T-helper 17 cell (primary cell): ENCODE measurements around the gene SPTAN1. TPM values are rescaled to one million over a fixed set of nuclear protein-coding genes. Genes with fewer than 3 reads are reported as not detected.
"Not testable (repeated sequence)": the region's sequence is repeated elsewhere in the genome, so short reads cannot be mapped to it uniquely, and the experiment has no call there.

Experiments
- ATAC-seq: fragments of 150-1000 bp; cut with Tn5 transposase; 2 replicates; pipeline ENCODE4 v1.10.0; 2021; ENCODE audit warnings: mild to moderate bottlenecking, moderate library complexity
- DNase-seq, 3 donors: peaks; one replicate each; pipeline versions ENCODE4 v3.0.0 to v3.0.0-alpha.2; 2020 to 2021
- H3K9me3 ChIP-seq: one replicate; pipeline ENCODE4 v1.7.0; 2013; ENCODE audit warnings: low read length, mild to moderate bottlenecking; ENCODE audit not compliant: control insufficient read depth, poor library complexity, severe bottlenecking
- H3K27ac Mint-ChIP-seq: one replicate; pipeline ENCODE4 v1.8.0; 2022; ENCODE audit warnings: mild to moderate bottlenecking, moderate library complexity, mixed read lengths
- H3K27me3 Mint-ChIP-seq: one replicate; pipeline ENCODE4 v1.8.0; 2022; ENCODE audit warnings: mixed read lengths
- H3K36me3 Mint-ChIP-seq: one replicate; pipeline ENCODE4 v1.8.0; 2022; ENCODE audit warnings: low read depth, mixed read lengths
- H3K4me1 Mint-ChIP-seq: one replicate; pipeline ENCODE4 v1.8.0; 2022; ENCODE audit warnings: mild to moderate bottlenecking, mixed read lengths
- H3K4me3 Mint-ChIP-seq: one replicate; pipeline ENCODE4 v1.8.0; 2022; ENCODE audit warnings: mild to moderate bottlenecking, moderate library complexity, mixed read lengths
- total RNA-seq, 4 donors: library from RNA in 2 of 4; stranded (reverse) in 2 of 4; gene quantifications; one replicate each; pipeline ENCODE4 v1.2.3 and lab custom pipeline; 2022 to 2026

The SPTAN1 gene
- total RNA-seq, 2 donors from 2014 or later, result 734 to 740 TPM

DNA sequence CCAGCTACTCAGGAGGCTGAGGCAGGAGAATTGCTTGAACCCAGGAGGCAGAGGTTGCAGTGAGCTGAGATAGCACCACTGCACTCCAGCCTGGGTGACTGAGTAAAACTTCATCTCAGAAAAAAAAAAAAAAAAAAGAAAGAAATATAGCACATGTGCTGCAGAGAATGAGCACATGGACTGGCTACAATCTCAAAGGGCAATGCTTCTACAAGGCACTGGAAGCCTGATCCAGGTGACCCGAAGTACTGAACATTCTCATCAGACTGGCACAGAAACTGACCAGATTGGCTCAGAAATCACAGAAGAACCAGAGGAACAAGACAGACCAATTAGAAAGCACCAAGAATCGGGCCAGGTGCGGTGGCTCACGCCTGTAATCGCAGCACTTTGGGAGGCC lies 99.4 kb downstream of the SPTAN1 start:
- Mint-ChIP-seq H3K36me3 (no peaks in the 10 kb centered on the region), H3K27ac (no peak overlapping the region), H3K27me3 (no peaks in the 10 kb centered on the region), H3K4me1 (peaks cover 3% of the 10 kb centered on the region), H3K4me3 (no peak overlapping the region)
- H3K9me3 ChIP-seq, result no peaks in the 10 kb centered on the region
- no peak for ATAC-seq
- no peak for DNase-seq

DNA sequence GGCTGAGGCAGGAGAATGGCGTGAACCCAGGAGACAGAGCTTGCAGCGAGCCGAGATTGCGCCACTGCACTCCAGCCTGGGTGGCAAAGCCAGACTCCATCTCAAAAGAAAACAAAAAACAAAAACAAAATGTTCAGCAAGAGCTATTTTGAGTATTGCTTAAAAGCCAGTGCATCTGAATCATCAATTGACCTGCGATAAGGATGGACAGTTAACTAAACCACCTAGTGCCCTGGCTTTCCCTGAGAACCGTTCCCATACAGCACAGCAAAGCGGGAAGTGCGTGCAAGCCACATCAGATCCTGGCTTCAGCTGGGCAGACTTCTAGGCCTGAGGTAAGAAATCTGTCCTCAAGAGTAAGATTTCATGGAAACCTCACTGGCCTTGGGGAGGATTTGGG lies 101.5 kb downstream of the SPTAN1 start:
- no peaks in the 10 kb centered on the region for H3K27me3 Mint-ChIP-seq
- no peaks in the 10 kb centered on the region for H3K36me3 Mint-ChIP-seq
- no peaks in the 10 kb centered on the region for H3K9me3 ChIP-seq
- DNase-seq (no peak), ATAC-seq (no peak)
- H3K4me3 Mint-ChIP-seq, result peak overlapping the region; percentile 66
- H3K4me1 Mint-ChIP-seq, result peaks cover 5% of the 10 kb centered on the region
- H3K27ac Mint-ChIP-seq, result peak overlapping the region; percentile 51

DNA sequence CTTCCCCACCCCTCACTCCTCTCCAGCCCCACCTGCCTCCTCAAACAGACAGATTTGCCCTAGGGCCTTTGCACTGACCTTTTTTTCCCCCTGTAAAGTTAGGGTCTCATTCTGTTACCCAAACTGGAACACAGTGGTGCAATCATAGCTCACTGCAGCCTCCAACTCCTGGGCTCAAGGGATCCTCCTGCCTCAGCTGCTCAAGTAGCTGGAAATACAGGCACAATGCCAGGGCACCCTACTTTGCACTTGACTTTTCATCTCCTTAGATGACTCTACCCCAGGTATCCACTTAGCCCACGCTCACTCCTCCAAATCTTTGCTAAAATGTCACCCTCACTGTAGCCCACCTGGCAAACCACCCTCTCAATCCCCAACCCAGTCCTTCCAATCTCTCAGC lies 102.1 kb downstream of the SPTAN1 start:
- H3K9me3 ChIP-seq, result no peaks in the 10 kb centered on the region
- no peaks in the 10 kb centered on the region for H3K36me3 Mint-ChIP-seq
- no peak for DNase-seq
- H3K27ac Mint-ChIP-seq, result peak overlapping the region; percentile 51
- peak overlapping the region; percentile 66 for H3K4me3 Mint-ChIP-seq
- H3K27me3 Mint-ChIP-seq, result no peaks in the 10 kb centered on the region
- peaks cover 5% of the 10 kb centered on the region for H3K4me1 Mint-ChIP-seq
- ATAC-seq, result no peak

DNA sequence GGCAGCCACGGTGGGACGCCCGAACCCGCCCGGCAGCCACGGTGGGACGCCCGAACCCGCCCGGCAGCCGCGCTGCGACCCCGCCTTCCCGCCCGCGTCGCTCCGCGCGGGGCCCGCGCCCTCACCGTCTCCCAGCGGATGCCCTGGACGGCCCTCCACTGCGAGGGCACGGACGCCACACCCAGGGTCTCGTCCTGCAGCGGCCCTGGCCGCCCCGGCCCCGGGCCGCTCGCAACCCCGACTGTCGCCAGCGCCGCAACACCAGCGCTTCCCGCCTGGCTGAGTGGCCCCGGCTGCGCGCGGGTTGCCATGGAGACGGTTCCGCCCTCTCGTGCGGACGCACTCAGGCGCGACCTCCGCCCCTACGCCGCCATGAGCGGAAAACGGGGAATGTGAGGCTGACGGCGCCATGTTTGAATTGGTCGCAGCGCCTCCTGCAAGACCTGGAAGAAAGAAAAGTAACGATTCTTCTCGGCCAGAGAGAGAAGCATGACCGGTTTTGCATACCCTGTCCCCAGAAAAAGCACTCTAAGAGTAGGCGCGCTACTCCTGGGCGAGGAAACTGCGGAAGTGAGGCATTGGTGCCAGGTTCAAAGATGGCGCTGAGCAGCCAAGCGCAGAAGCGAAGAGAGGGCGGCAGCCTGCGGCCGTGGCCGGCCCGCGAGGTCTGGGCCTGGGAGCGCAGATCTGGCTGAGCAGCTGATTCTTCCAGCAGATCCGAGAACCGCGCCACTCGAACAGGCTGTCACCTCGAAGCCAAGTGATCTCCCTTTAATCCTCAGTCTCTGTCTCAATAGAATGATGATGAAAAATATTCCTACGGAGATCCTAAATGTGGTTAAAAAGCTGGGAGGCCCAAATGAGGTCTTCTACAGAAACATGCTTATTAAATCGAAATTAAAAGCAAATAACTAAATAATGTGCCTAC lies 104.3 kb downstream of the SPTAN1 start, which contains the start of gene DYNC2I2:
Gene DYNC2I2, minus strand, starts transcription at position 432 of the 928 bp plus-strand sequence. Its CDS starts 121 bp downstream, at position 311.
- Mint-ChIP-seq H3K27me3 (no peaks in the 10 kb centered on the region), H3K27ac (peak within 1 kb of the TSS; percentile 96), H3K4me3 (peak within 1 kb of the TSS; percentile 92), H3K4me1 (peaks cover 5% of the 10 kb centered on the region), H3K36me3 (no peaks in the 10 kb centered on the region)
- ATAC-seq (peak; percentile 97), DNase-seq (peak; percentile 93 to 97 (median 95))
- no peaks in the 10 kb centered on the region for H3K9me3 ChIP-seq

GRCh38 chr9:128657344-128657704 lies 104.9 kb downstream of the SPTAN1 start:
- ATAC-seq (no peak), DNase-seq (no peak)
- Mint-ChIP-seq H3K36me3 (no peaks in the 10 kb centered on the region), H3K4me3 (peak overlapping the region; percentile 92), H3K27me3 (no peaks in the 10 kb centered on the region), H3K4me1 (peaks cover 5% of the 10 kb centered on the region), H3K27ac (peak overlapping the region; percentile 96)
- H3K9me3 ChIP-seq, result no peaks in the 10 kb centered on the region

GRCh38 chr9:128657796-128658195 lies 105.4 kb downstream of the SPTAN1 start:
- Mint-ChIP-seq H3K27ac (peak overlapping the region; percentile 96), H3K4me3 (no peak overlapping the region), H3K36me3 (no peaks in the 10 kb centered on the region), H3K4me1 (peaks cover 5% of the 10 kb centered on the region), H3K27me3 (no peaks in the 10 kb centered on the region)
- H3K9me3 ChIP-seq, result no peaks in the 10 kb centered on the region
- no peak for DNase-seq
- no peak for ATAC-seq

GRCh38 chr9:128666481-128666941 lies 114.1 kb downstream of the SPTAN1 start:
- H3K36me3 Mint-ChIP-seq, H3K9me3 ChIP-seq, DNase-seq, H3K4me1 Mint-ChIP-seq, H3K27me3 Mint-ChIP-seq, H3K4me3 Mint-ChIP-seq, ATAC-seq, H3K27ac Mint-ChIP-seq: not testable (repeated sequence)

GRCh38 chr9:128669786-128670185 lies 117.4 kb downstream of the SPTAN1 start:
- no peak overlapping the region for H3K27ac Mint-ChIP-seq
- no peaks in the 10 kb centered on the region for H3K27me3 Mint-ChIP-seq
- no peak for ATAC-seq
- H3K4me1 Mint-ChIP-seq, result no peaks in the 10 kb centered on the region
- DNase-seq, result no peak
- no peak overlapping the region for H3K4me3 Mint-ChIP-seq
- no peaks in the 10 kb centered on the region for H3K36me3 Mint-ChIP-seq
- H3K9me3 ChIP-seq, result no peaks in the 10 kb centered on the region

- Mint-ChIP-seq H3K36me3 (no peaks in the 10 kb centered on the region), H3K4me1 (no peaks in the 10 kb centered on the region), H3K27me3 (no peaks in the 10 kb centered on the region), H3K27ac (peak overlapping the region; percentile 24), H3K4me3 (no peak overlapping the region)
- no peaks in the 10 kb centered on the region for H3K9me3 ChIP-seq
- no peak for DNase-seq
- no peak for ATAC-seq
Measured at GRCh38 chr9:128675382-128675781, 123.0 kb downstream of the SPTAN1 start.

- DNase-seq, result no peak
- H3K9me3 ChIP-seq, result no peaks in the 10 kb centered on the region
- Mint-ChIP-seq H3K36me3 (no peaks in the 10 kb centered on the region), H3K27me3 (no peaks in the 10 kb centered on the region), H3K27ac (no peak overlapping the region), H3K4me1 (peaks cover 4% of the 10 kb centered on the region), H3K4me3 (no peak overlapping the region)
- no peak for ATAC-seq
Measured at GRCh38 chr9:128677794-128678193, 125.4 kb downstream of the SPTAN1 start.

Other genes with a start within 250 kb of the SPTAN1 start
- gene TRUB2, start 230.1 kb upstream of the SPTAN1 start, total RNA-seq, result 1 to 10 TPM; 8.5 to 9.9 TPM
- gene COQ4, start 229.7 kb upstream of the SPTAN1 start, total RNA-seq, result 10 to 100 TPM; 35.8 to 36.7 TPM
- 1 to 10 TPM; 8.2 to 8.3 TPM for gene SLC27A4, start 212.1 kb upstream of the SPTAN1 start, total RNA-seq
- gene URM1, start 181.2 kb upstream of the SPTAN1 start, total RNA-seq, result 10 to 100 TPM; 29.5 to 43.3 TPM
- gene CERCAM, start 131.7 kb upstream of the SPTAN1 start, total RNA-seq, result under 1 TPM; 0.25 to 0.42 TPM
- 10 to 100 TPM; 26.2 to 29.1 TPM for gene ODF2, start 96.6 kb upstream of the SPTAN1 start, total RNA-seq
- 10 to 100 TPM; 14.4 to 16.2 TPM for gene GLE1, start 47.9 kb upstream of the SPTAN1 start, total RNA-seq
- gene DYNC2I2, start 104.3 kb downstream of the SPTAN1 start, total RNA-seq, result 1 to 10 TPM; 3.7 to 3.8 TPM
- 100 to 1,000 TPM; 223 to 231 TPM for gene SET, start 136.6 kb downstream of the SPTAN1 start, total RNA-seq
- 1 to 10 TPM in 1 of 2 donors, under 1 TPM in 1; 0.96 to 2.0 TPM for gene PKN3, start 149.9 kb downstream of the SPTAN1 start, total RNA-seq
- gene ZDHHC12, start 171.5 kb downstream of the SPTAN1 start, total RNA-seq, result 10 to 100 TPM; 23.5 to 26.9 TPM
- gene ZER1, start 219.3 kb downstream of the SPTAN1 start, total RNA-seq, result 10 to 100 TPM; 29.4 to 30.0 TPM
- 10 to 100 TPM; 21.6 to 30.8 TPM for gene TBC1D13, start 234.7 kb downstream of the SPTAN1 start, total RNA-seq